Upper lobe of left lung (tissue), 4 donors: ENCODE results near the gene GNL1.
"Not testable (repeated sequence)": the region's sequence is repeated elsewhere in the genome, so short reads cannot be mapped to it uniquely, and the experiment has no call there.

ENCODE experiments used
- EP300 ChIP-seq, 4 donors: sonication (generic); formaldehyde crosslinking; IDR thresholded peaks; one replicate each; pipeline ENCODE4 v1.5.1; 2017; ENCODE audit warnings: antibody characterized with exemption in 4 of 4, control low read depth in 2 of 4
- POLR2A ChIP-seq, 4 donors: fragments of 450-650 bp; IDR thresholded peaks; one replicate each; pipeline ENCODE4 v1.5.1; 2016 to 2017; ENCODE audit warnings: antibody characterized with exemption in 4 of 4, mild to moderate bottlenecking in 2 of 4
- POLR2AphosphoS5 ChIP-seq, 2 donors: sonication (generic); formaldehyde crosslinking; IDR thresholded peaks; one replicate each; pipeline ENCODE4 v1.5.1; 2017; ENCODE audit warnings: antibody characterized with exemption in 2 of 2
- TF ChIP-seq, protein P1 (sequence below), 6 experiments: fragments of 450-650 bp in 4 of 6; fragments of 200-600 bp in 2 of 6; sonication (generic) in 2 of 6; IDR thresholded peaks; one replicate each; pipeline ENCODE4 v1.5.1; 2016 to 2019; ENCODE audit warnings: antibody characterized with exemption in 6 of 6

DNA sequence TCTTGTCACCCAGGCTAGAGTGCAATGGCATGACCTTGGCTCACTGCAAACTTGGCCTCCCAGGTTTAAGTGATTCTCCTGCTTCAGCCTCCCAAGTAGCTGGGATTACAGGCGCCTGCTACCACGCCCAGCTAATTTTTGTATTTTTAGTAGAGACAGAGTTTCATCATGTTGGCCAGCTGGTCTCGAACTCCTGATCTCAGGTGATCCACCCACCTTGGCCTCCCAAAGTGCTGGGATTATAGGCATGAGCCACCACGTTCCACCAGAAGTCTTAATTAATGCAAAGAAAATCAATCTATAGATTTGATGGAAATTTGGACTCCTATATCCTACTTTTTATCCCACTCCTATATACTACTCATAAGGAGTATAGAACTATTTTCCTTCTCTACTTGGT, 61.2 kb downstream of the GNL1 start:
- TF ChIP-seq, protein P1, sequence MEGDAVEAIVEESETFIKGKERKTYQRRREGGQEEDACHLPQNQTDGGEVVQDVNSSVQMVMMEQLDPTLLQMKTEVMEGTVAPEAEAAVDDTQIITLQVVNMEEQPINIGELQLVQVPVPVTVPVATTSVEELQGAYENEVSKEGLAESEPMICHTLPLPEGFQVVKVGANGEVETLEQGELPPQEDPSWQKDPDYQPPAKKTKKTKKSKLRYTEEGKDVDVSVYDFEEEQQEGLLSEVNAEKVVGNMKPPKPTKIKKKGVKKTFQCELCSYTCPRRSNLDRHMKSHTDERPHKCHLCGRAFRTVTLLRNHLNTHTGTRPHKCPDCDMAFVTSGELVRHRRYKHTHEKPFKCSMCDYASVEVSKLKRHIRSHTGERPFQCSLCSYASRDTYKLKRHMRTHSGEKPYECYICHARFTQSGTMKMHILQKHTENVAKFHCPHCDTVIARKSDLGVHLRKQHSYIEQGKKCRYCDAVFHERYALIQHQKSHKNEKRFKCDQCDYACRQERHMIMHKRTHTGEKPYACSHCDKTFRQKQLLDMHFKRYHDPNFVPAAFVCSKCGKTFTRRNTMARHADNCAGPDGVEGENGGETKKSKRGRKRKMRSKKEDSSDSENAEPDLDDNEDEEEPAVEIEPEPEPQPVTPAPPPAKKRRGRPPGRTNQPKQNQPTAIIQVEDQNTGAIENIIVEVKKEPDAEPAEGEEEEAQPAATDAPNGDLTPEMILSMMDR (IDR thresholded peaks at IDR 0.05) = not testable (repeated sequence)
- not testable (repeated sequence) for TF ChIP-seq EP300, POLR2AphosphoS5, POLR2A (IDR thresholded peaks at IDR 0.05)
